ENCODE results near the gene RRH.

DNA sequence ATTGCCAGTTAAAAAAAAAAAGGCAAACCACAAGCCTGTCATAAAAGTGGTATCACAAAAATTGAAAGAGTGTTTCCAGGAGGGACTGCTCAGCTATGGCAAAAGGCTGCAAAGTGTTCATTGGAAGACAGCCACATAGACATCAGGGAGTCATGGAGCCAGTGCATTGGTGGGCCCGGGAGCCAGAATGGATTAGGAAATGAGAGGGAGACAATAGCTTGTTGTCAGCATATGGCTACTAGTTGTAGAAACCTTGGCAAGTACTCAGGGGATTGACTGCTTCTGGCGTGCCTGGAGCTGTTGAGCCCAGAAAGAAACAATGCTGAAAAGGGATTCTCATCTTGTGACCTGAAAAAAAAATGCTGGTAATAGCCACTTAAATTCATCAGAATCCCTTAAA, 7.2 kb upstream of the RRH start:
- TF ChIP-seq, protein P1, sequence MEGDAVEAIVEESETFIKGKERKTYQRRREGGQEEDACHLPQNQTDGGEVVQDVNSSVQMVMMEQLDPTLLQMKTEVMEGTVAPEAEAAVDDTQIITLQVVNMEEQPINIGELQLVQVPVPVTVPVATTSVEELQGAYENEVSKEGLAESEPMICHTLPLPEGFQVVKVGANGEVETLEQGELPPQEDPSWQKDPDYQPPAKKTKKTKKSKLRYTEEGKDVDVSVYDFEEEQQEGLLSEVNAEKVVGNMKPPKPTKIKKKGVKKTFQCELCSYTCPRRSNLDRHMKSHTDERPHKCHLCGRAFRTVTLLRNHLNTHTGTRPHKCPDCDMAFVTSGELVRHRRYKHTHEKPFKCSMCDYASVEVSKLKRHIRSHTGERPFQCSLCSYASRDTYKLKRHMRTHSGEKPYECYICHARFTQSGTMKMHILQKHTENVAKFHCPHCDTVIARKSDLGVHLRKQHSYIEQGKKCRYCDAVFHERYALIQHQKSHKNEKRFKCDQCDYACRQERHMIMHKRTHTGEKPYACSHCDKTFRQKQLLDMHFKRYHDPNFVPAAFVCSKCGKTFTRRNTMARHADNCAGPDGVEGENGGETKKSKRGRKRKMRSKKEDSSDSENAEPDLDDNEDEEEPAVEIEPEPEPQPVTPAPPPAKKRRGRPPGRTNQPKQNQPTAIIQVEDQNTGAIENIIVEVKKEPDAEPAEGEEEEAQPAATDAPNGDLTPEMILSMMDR (IDR thresholded peaks at IDR 0.05), result no peak
- TF ChIP-seq POLR2AphosphoS5 (IDR thresholded peaks at IDR 0.05), result no peak

Data from prostate gland (tissue), 2 donors.